ENCODE results near the gene DOK4. TPM values are rescaled to one million over a fixed set of nuclear protein-coding genes. Genes with fewer than 3 reads are reported as not detected.

DOK4 gene
- total and polyA plus RNA-seq, 2 of the 8 experiments (the other 6 are each of a cell fraction or from before 2014, with no cell fraction given) = 24.0 to 28.9 TPM

GRCh38 chr16:57469917-57470470, 16.3 kb downstream of the DOK4 start (continued):
- TF ChIP-seq ATF2 (IDR thresholded peaks at IDR 0.05; ENCODE audit: low read length) = no peak
- no peak for TF ChIP-seq EZH2 (IDR thresholded peaks at IDR 0.05; ENCODE audit: low read depth, low read length, severe bottlenecking)
- TF ChIP-seq JUND (IDR thresholded peaks at IDR 0.05; ENCODE audit: low read length) = no peak
- TF ChIP-seq CBX8 (IDR thresholded peaks at IDR 0.05; ENCODE audit: borderline replicate concordance, low read depth, low read length) = no peak
- TF ChIP-seq SP1 (IDR thresholded peaks at IDR 0.05; ENCODE audit: low read depth, low read length) = no peak
- no peak for TF ChIP-seq ATF3 (IDR thresholded peaks at IDR 0.05; ENCODE audit: insufficient read depth, low read depth, low read length)
- TF ChIP-seq TAF1 (IDR thresholded peaks at IDR 0.05; ENCODE audit: low read depth, low read length) = no peak

Measured in H1 (cell line).